Measurements from ENCODE around the gene CYTH2. TPM values are rescaled to one million over a fixed set of nuclear protein-coding genes. Genes with fewer than 3 reads are reported as not detected.
A peak's percentile ranks its signal among the peaks of the same experiment; 100 is the strongest.

Gene CYTH2
- total and polyA plus RNA-seq, 2 experiments from 2014 or later: 138 to 179 TPM

DNA sequence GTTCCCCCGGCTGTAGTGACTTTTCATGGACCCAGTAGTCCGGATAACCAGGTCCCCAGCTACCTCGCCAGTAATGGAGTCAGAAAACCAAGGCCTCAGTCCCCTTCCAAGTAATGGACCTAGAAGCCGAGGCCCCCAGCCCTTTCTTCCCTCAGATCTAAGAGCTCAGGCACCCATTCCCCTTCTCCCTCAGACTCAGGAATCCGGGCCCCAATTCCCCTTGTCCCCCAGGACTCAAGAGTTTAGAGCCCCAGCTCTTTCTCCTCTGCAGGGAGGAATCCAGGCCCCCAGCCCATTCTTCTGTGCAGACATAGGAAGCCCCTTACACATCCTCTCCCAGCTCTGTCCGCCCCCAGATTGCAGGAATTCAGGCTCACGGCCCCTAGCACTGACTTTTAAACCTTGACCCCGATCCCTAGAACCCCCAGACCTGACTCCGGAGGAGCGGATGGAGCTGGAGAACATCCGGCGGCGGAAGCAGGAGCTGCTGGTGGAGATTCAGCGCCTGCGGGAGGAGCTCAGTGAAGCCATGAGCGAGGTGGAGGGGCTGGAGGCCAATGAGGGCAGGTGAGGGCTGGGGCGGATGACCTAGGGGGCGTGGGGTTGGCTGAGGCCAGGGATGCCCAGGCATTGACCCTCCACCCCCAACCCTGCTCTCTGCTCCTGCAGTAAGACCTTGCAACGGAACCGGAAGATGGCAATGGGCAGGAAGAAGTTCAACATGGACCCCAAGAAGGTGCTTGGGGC, 938 bp downstream of the CYTH2 start:
- peaks cover 5% of the 10 kb centered on the region for H3K4me1 ChIP-seq (ENCODE audit: low read depth)
- no peak for DNase-seq (ENCODE audit: low read depth in 1 of 2, low spot score in 1 of 2)

GRCh38 chr19:48470856-48471255, 1.7 kb downstream of the CYTH2 start:
- Histone ChIP-seq H3K27me3 (no peaks in the 10 kb centered on the region), H3K9me3 (ENCODE audit: low read depth) (no peaks in the 10 kb centered on the region), H3K27ac (no peak overlapping the region), H3K4me3 (no peak overlapping the region), H3K4me1 (ENCODE audit: low read depth) (peaks cover 5% of the 10 kb centered on the region), H3K36me3 (peaks cover 50% of the 10 kb centered on the region)
- TF ChIP-seq CTCF (IDR thresholded peaks at IDR 0.05; ENCODE audit: low read depth, low read length): no peak
- DNase-seq (ENCODE audit: low read depth in 1 of 2, low spot score in 1 of 2): no peak

More for the DNA sequence above, 938 bp downstream of the CYTH2 start:
- Histone ChIP-seq H3K9me3 (ENCODE audit: low read depth) (no peaks in the 10 kb centered on the region), H3K27me3 (no peaks in the 10 kb centered on the region), H3K27ac (peak overlapping the region; percentile 99), H3K36me3 (peaks cover 42% of the 10 kb centered on the region), H3K4me3 (peak overlapping the region; percentile 99)
- TF ChIP-seq CTCF (IDR thresholded peaks at IDR 0.05; ENCODE audit: low read depth, low read length): no peak

- Histone ChIP-seq H3K9me3 (ENCODE audit: low read depth) (no peaks in the 10 kb centered on the region), H3K27me3 (no peaks in the 10 kb centered on the region), H3K4me3 (no peak overlapping the region), H3K4me1 (ENCODE audit: low read depth) (peaks cover 5% of the 10 kb centered on the region), H3K27ac (no peak overlapping the region), H3K36me3 (peaks cover 58% of the 10 kb centered on the region)
- no peak for DNase-seq (ENCODE audit: low read depth in 1 of 2, low spot score in 1 of 2)
- no peak for TF ChIP-seq CTCF (IDR thresholded peaks at IDR 0.05; ENCODE audit: low read depth, low read length)
These were observed 2.7 kb downstream of the CYTH2 start for GRCh38 chr19:48471836-48472235.

DNA sequence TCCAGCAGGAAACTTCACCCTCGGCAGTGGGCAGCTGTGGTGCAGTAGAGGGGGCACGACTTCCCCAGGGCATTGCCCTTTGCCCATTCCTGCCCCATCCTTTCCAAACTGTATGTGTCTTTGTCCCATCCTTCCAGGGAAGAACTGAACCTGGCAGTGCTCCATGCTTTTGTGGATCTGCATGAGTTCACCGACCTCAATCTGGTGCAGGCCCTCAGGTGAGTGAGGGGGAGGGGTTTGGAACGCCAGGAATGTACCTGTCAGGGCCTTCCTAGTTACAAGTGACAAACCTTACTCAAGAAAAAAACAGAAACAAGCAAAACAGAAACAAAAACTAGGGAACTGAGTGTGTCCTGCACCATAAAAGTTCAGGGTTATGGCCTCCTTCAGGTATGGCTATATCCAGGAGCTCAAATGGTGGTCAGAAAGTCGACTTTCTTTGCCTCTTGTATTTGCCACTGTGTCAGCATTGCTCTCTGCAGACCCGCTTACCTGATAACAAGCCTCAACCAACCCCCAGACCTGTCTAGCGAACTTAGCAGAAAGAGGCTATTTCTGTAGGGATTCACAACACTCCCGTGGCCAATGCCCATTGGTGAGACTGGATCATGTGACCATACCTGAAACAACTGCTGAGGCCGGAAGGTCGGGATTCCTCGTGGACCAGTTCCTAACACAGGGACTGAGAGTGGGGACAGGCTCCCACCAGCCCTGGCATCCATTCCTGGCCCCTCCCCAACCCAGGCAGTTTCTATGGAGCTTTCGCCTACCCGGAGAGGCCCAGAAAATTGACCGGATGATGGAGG, 4.2 kb downstream of the CYTH2 start:
- no peak for DNase-seq (ENCODE audit: low read depth in 1 of 2, low spot score in 1 of 2)
- Histone ChIP-seq H3K4me1 (ENCODE audit: low read depth) (peaks cover 5% of the 10 kb centered on the region), H3K27me3 (no peaks in the 10 kb centered on the region), H3K36me3 (peaks cover 68% of the 10 kb centered on the region), H3K9me3 (ENCODE audit: low read depth) (no peaks in the 10 kb centered on the region), H3K4me3 (no peak overlapping the region), H3K27ac (no peak overlapping the region)
- TF ChIP-seq CTCF (IDR thresholded peaks at IDR 0.05; ENCODE audit: low read depth, low read length): no peak

DNA sequence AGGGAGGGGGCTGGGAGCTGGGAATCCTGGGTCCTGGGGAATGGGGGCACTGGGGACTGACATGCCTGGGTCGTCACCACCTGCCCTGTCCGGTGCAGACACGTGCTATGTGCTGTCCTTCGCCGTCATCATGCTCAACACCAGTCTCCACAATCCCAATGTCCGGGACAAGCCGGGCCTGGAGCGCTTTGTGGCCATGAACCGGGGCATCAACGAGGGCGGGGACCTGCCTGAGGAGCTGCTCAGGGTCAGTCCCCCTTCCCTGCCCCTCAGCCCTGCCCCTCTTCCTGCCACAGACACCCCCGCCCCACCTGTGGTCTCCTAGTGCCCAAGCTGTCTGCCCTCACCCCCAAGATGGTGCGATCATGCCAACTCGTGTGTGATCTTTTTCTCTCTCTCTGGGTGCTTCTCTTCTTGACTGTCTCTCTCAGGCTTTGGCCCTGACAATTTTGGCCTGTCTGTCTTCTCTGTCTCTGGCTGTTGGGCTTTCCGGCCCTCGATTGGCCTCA, 5.0 kb downstream of the CYTH2 start:
- H3K9me3 ChIP-seq (ENCODE audit: low read depth): no peaks in the 10 kb centered on the region
- DNase-seq (ENCODE audit: low read depth in 1 of 2, low spot score in 1 of 2): no peak
- peaks cover 68% of the 10 kb centered on the region for H3K36me3 ChIP-seq
- peaks cover 5% of the 10 kb centered on the region for H3K4me1 ChIP-seq (ENCODE audit: low read depth)
- TF ChIP-seq CTCF (IDR thresholded peaks at IDR 0.05; ENCODE audit: low read depth, low read length): no peak
- no peaks in the 10 kb centered on the region for H3K27me3 ChIP-seq
- H3K4me3 ChIP-seq: no peak overlapping the region
- H3K27ac ChIP-seq: no peak overlapping the region

All from cardiac muscle cell (in vitro differentiated cells and primary cell).